Erythroblast (primary cell): ENCODE data around the gene CD44.

ENCODE experiments used
- GATA1 ChIP-seq: IDR thresholded peaks from 2 replicates; pipeline ENCODE4 v1.6.1; 2011; ENCODE audit warnings: low read depth, mild to moderate bottlenecking, control low read depth, low read length, moderate library complexity
- POLR2A ChIP-seq: IDR thresholded peaks from 2 replicates; pipeline ENCODE4 v1.6.1; 2011; ENCODE audit warnings: mild to moderate bottlenecking, low read length

GRCh38 chr11:35239471-35240075, 100.6 kb downstream of the CD44 start:
- TF ChIP-seq POLR2A, result no peak
- TF ChIP-seq GATA1, result no peak
